GM21717 (cell line): ENCODE measurements around the gene TAPT1.

Experiments
- ATAC-seq: cut with Tn5 transposase; IDR thresholded peaks from one replicate; pipeline ENCODE4 v1.9.1; 2021; ENCODE audit warnings: mild to moderate bottlenecking, moderate library complexity; ENCODE audit not compliant: unreplicated experiment

Gene TAPT1

GRCh38 chr4:16113741-16114140 lies 112.5 kb downstream of the TAPT1 start:
- ATAC-seq = no peak

- no peak for ATAC-seq
Observed at GRCh38 chr4:16111533-16111932, 114.7 kb downstream of the TAPT1 start.

- ATAC-seq = no peak
Observed at GRCh38 chr4:16110661-16111290, 115.5 kb downstream of the TAPT1 start.
